ENCODE measurements around the gene HACD1.

HACD1 gene

DNA sequence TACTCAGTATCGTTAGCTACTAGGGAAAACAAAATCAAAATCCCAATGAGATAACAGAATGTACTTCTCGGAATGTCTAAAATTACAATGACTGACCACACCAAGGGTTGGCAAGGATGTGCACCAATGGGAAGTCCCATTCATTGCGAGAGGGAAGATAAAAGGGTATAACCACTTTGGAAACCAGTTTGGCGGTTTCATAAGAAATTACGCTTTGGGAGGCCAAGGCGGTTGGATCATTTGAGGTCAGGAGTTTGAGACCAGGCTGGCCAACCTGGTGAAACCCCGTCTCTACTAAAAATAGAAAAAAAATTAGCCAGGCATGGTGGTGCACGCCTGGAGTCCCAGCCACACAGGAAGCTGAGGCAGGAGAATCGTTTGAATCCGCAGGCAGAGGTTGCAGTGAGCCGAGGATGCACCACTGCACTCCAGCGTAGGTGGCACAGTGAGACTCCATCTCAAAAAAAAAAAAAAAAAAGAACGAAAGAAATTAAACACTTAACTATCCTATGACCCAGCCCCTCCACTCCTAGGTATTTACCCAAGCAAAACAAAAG is 7.6 kb downstream of the HACD1 start:
- TF ChIP-seq, protein P1, sequence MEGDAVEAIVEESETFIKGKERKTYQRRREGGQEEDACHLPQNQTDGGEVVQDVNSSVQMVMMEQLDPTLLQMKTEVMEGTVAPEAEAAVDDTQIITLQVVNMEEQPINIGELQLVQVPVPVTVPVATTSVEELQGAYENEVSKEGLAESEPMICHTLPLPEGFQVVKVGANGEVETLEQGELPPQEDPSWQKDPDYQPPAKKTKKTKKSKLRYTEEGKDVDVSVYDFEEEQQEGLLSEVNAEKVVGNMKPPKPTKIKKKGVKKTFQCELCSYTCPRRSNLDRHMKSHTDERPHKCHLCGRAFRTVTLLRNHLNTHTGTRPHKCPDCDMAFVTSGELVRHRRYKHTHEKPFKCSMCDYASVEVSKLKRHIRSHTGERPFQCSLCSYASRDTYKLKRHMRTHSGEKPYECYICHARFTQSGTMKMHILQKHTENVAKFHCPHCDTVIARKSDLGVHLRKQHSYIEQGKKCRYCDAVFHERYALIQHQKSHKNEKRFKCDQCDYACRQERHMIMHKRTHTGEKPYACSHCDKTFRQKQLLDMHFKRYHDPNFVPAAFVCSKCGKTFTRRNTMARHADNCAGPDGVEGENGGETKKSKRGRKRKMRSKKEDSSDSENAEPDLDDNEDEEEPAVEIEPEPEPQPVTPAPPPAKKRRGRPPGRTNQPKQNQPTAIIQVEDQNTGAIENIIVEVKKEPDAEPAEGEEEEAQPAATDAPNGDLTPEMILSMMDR (IDR thresholded peaks at IDR 0.05; ENCODE audit: low read depth, low read length, poor library complexity, severe bottlenecking) = no peak
- no peak for TF ChIP-seq EZH2phosphoT487 (IDR thresholded peaks at IDR 0.05; ENCODE audit: borderline replicate concordance, low read length)
- no peaks in the 10 kb centered on the region for H4K20me1 ChIP-seq (ENCODE audit: control insufficient read depth, insufficient read depth, low read depth, low read length)
- no peaks in the 10 kb centered on the region for H3K9me3 ChIP-seq (ENCODE audit: control insufficient read depth, insufficient read depth, low read length)
- no peak overlapping the region for H3K4me3 ChIP-seq (ENCODE audit: low read length)
- no peaks in the 10 kb centered on the region for H3K27me3 ChIP-seq (ENCODE audit: control insufficient read depth, low read length)
- H3K4me2 ChIP-seq (ENCODE audit: low read length) = no peak overlapping the region
- no peaks in the 10 kb centered on the region for H3K9me2 ChIP-seq (replicated peaks; ENCODE audit: control insufficient read depth, low read length)
- H3K4me1 ChIP-seq (ENCODE audit: control insufficient read depth, low read length) = peaks cover 3% of the 10 kb centered on the region; the same call in 1 of the 2 replicates
- no peaks in the 10 kb centered on the region for H3K36me3 ChIP-seq (ENCODE audit: control insufficient read depth, low read length)
- no peak overlapping the region for H3K27ac ChIP-seq (ENCODE audit: low read depth, low read length)
- H3K79me2 ChIP-seq (ENCODE audit: control insufficient read depth, low read length) = no peaks in the 10 kb centered on the region
- no peaks in the 10 kb centered on the region for H3F3A ChIP-seq (ENCODE audit: control insufficient read depth, insufficient read depth)

DNA sequence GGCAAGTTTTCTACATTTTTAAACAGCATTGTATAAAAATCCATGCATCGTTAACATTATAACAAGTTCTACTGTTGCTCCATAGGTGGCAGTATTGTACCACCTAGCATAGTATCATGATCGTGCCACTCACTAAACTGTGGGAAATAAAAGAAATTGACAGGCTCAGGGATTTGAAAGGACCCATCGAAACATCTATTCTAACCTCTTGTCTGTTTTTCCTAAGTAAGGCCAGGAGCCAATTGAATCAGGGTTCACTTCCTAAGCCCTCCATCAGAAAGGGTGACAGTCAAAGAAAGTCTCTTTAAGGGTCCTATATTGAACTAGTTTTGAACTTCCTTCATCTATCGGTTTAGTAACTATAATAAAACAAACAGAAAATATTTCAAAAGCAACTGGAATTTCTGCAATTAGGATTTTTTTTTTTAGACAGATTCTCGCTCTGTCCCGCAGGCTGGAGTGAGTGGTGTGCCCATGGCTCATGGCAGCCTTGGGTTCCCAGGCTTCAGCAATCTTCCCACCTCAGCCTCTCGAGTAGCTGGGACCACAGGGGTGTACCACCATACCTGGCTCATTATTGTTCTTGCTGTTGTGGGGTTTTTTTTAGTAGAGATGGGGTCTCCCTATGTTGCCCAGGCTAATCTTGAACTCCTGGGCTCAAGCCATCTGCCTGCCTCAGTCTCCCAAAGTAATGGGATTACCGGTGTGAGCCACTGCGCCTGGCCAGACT is 9.4 kb downstream of the HACD1 start:
- H3K4me2 ChIP-seq (ENCODE audit: low read length) = no peak overlapping the region

DNA sequence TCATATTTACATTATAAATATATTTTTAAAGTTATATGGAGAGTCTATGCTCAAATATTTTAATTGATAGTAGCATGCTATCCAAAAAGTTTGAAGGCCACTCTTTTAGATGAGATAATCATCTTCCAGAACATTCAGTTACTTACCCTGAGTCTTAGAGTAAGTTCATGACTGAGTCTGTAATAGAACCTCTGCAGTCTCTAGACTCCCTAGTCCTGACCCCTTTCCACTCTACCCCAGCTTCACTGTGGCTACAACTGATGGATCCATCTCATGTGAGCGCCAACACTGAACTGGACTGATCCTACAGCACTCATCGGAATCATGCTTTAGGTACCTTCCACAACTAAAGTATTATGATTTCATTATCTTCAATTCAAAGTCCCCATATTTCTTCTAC is 10.1 kb downstream of the HACD1 start:
- no peak overlapping the region for H3K4me3 ChIP-seq (ENCODE audit: low read length)
- no peaks in the 10 kb centered on the region for H3K9me2 ChIP-seq (replicated peaks; ENCODE audit: control insufficient read depth, low read length)
- H3F3A ChIP-seq (ENCODE audit: control insufficient read depth, insufficient read depth) = no peaks in the 10 kb centered on the region
- H3K27ac ChIP-seq (ENCODE audit: low read depth, low read length) = no peak overlapping the region
- no peak overlapping the region for H3K4me2 ChIP-seq (ENCODE audit: low read length)
- H4K20me1 ChIP-seq (ENCODE audit: control insufficient read depth, insufficient read depth, low read depth, low read length) = no peaks in the 10 kb centered on the region
- H3K9me3 ChIP-seq (ENCODE audit: control insufficient read depth, insufficient read depth, low read length) = no peaks in the 10 kb centered on the region
- no peaks in the 10 kb centered on the region for H3K79me2 ChIP-seq (ENCODE audit: control insufficient read depth, low read length)
- no peaks in the 10 kb centered on the region for H3K27me3 ChIP-seq (ENCODE audit: control insufficient read depth, low read length)
- H3K36me3 ChIP-seq (ENCODE audit: control insufficient read depth, low read length) = no peaks in the 10 kb centered on the region
- H3K4me1 ChIP-seq (ENCODE audit: control insufficient read depth, low read length) = peaks cover 3% of the 10 kb centered on the region; the same call in 1 of the 2 replicates
- no peak for TF ChIP-seq EZH2phosphoT487 (IDR thresholded peaks at IDR 0.05; ENCODE audit: borderline replicate concordance, low read length)
- TF ChIP-seq, protein P1 (IDR thresholded peaks at IDR 0.05; ENCODE audit: low read depth, low read length, poor library complexity, severe bottlenecking) = no peak

More for the DNA sequence above, 9.4 kb downstream of the HACD1 start:
- H3K27ac ChIP-seq (ENCODE audit: low read depth, low read length) = no peak overlapping the region
- no peaks in the 10 kb centered on the region for H3K9me2 ChIP-seq (replicated peaks; ENCODE audit: control insufficient read depth, low read length)
- no peaks in the 10 kb centered on the region for H4K20me1 ChIP-seq (ENCODE audit: control insufficient read depth, insufficient read depth, low read depth, low read length)
- no peaks in the 10 kb centered on the region for H3K79me2 ChIP-seq (ENCODE audit: control insufficient read depth, low read length)
- H3K36me3 ChIP-seq (ENCODE audit: control insufficient read depth, low read length) = no peaks in the 10 kb centered on the region
- no peaks in the 10 kb centered on the region for H3F3A ChIP-seq (ENCODE audit: control insufficient read depth, insufficient read depth)
- no peaks in the 10 kb centered on the region for H3K9me3 ChIP-seq (ENCODE audit: control insufficient read depth, insufficient read depth, low read length)
- TF ChIP-seq EZH2phosphoT487 (IDR thresholded peaks at IDR 0.05; ENCODE audit: borderline replicate concordance, low read length) = no peak
- TF ChIP-seq, protein P1 (IDR thresholded peaks at IDR 0.05; ENCODE audit: low read depth, low read length, poor library complexity, severe bottlenecking) = peak; percentile 83
- H3K4me1 ChIP-seq (ENCODE audit: control insufficient read depth, low read length) = peaks cover 3% of the 10 kb centered on the region; the same call in 1 of the 2 replicates
- H3K4me3 ChIP-seq (ENCODE audit: low read length) = no peak overlapping the region
- H3K27me3 ChIP-seq (ENCODE audit: control insufficient read depth, low read length) = no peaks in the 10 kb centered on the region

Data from DOHH2 (cell line).